ENCODE measurements around the gene GORASP2. TPM values are rescaled to one million over a fixed set of nuclear protein-coding genes. Genes with fewer than 3 reads are reported as not detected.

The GORASP2 gene
- total and polyA plus RNA-seq, 2 donors, result 35.5 to 53.0 TPM

DNA sequence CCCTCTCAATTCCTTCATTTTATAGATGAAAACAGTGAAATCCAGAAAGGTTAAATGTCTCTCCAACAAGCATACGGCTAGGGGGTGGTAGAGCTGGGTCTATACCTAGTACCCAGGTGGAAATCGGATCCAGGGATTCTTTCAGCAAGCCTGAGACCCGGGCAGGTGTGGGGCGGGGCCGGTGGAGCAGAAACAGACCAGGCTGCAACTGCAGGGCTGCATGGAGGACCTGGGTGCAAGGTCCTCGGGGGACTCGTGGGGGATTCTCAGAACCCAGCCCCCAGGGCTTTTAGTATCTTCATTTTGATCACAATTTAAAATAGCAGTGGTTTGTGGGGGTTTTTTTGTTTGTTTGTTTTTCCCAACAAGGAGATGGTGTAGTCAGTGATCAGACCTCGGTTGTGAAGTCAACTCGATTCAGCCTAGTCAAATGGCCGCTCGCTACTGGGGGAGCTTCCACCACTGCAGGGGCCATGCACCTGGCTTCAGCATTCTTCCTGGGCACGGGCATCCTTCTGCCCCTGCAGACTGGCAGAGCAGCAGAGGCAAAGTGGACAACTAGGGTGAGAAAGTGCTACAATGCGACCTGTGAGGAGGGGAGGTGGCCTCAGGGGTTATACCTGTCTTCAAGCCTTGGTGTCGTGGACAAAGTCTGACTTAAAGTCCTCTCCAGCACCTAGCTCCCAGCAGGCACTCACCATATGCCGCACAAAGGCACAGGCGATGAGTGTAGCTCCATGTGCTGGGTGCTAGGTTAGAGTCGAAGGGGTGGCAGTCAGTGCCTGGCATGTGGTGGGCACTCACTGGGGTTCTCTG, 46.3 kb downstream of the GORASP2 start:
- H3K4me3 ChIP-seq (ENCODE audit: low read depth, low read length), result no peak overlapping the region
- no peak overlapping the region for H3K27ac ChIP-seq (ENCODE audit: low read depth)
- 92% methylated on average over 17 of the region's 17 CpGs for WGBS
- DNase-seq (ENCODE audit: extremely low spot score), result no peak
- no peaks in the 10 kb centered on the region for H3K36me3 ChIP-seq (ENCODE audit: insufficient read depth)
- H3K4me1 ChIP-seq (ENCODE audit: insufficient read depth), result no peaks in the 10 kb centered on the region

DNA sequence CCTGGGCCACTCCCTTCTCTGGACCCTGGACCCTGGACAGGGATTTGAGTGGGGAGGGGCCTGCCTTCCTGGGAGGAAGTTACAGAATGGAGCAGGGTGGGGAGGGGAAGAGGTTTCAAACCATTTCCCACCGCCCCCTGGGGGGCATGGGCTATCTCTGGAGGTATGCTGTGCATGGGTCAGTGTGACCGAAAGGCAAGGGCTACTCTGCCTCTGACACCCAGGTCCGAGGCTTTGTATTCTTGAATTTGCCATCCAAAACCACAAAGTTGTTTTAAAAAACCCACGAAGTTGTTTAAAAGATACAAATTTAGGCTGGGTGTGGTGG, 46.9 kb downstream of the GORASP2 start:
- H3K4me3 ChIP-seq (ENCODE audit: low read depth, low read length), result no peak overlapping the region
- no peaks in the 10 kb centered on the region for H3K36me3 ChIP-seq (ENCODE audit: insufficient read depth)
- H3K4me1 ChIP-seq (ENCODE audit: insufficient read depth), result no peaks in the 10 kb centered on the region
- DNase-seq (ENCODE audit: extremely low spot score), result no peak
- no peak overlapping the region for H3K27ac ChIP-seq (ENCODE audit: low read depth)
- 79% methylated on average over 4 of the region's 4 CpGs for WGBS

DNA sequence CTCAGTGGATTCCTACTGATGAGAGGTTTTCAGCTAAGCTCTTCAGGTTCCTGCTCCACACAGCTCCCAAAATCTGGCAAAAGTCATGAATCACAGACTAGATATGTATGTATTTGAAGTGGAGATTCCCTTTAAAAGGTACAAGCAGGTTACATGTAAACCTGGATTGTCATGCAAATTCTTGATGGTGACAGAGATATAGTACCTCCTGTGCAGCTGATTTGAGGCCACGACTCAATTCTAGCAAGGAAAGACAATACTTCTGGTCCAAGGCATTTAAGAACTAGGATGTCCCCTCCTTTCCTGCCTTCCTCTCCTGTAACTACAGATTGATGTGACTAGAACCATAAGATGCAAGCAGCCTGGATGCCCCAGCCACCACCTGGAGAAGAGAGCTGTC, 55.0 kb downstream of the GORASP2 start:
- H3K36me3 ChIP-seq (ENCODE audit: insufficient read depth), result no peaks in the 10 kb centered on the region

DNA sequence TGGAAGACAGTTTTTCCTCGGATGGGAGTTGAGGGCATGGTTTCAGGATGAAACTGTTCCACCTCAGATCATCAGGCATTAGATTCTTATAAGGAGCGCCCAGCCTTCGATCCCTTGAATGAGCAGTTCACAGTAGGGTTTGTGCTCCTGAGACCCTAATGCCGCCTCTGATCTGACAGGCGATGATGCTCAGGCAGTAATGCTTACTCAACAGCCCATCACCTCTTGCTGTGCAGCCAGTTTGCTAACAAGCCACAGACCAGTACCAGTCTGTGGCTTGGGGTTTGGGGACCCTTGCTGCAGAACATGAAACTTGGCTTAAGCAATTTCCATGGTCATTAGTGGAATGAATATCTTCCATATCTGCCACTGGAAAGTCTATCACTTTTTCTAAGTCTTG, 56.4 kb downstream of the GORASP2 start:
- Histone ChIP-seq H3K4me3 (ENCODE audit: low read depth, low read length) (no peak overlapping the region), H3K27ac (ENCODE audit: low read depth) (no peak overlapping the region), H3K36me3 (ENCODE audit: insufficient read depth) (no peaks in the 10 kb centered on the region), H3K4me1 (ENCODE audit: insufficient read depth) (no peaks in the 10 kb centered on the region)
- DNase-seq (ENCODE audit: extremely low spot score), result no peak
- 95% methylated on average over 5 of the region's 5 CpGs for WGBS

More for the DNA sequence above, 55.0 kb downstream of the GORASP2 start:
- Histone ChIP-seq H3K4me1 (ENCODE audit: insufficient read depth) (no peaks in the 10 kb centered on the region), H3K27ac (ENCODE audit: low read depth) (no peak overlapping the region), H3K4me3 (ENCODE audit: low read depth, low read length) (no peak overlapping the region)
- no peak for DNase-seq (ENCODE audit: extremely low spot score)
- 55% methylated on average over 1 of the region's 1 CpG for WGBS

DNA sequence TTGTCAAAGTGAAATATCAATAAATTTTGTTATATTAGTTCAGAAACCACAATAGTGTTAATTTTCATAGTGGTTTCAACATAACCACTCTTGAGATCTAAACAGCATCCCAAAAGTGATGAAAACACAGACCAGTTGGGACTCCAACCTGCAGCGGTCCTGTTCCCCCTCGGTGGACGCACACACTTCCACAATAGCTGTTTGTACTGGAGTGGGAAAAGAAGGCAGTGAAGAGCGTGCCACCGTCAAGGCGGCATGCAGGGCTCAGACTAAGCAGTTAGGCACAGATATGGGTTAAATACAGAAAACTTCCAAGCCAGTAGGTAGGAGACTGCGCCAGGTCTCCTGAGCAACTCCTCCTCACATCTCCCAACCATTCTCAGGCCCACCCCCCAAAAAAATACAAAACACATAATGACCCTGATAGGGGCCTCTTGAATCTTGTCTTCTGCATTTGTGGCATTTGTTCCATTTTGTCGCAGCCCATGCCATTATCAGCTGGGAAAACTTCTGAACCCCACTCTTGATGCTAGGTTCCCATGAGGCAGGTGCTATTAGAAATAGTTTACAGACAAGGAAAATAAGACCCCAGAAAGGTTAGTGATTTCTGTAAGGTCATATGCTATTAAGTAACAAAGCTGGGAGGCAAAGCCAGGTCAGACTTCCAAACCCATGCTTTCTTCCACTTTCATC, 57.7 kb downstream of the GORASP2 start:
- Histone ChIP-seq H3K4me3 (ENCODE audit: low read depth, low read length) (no peak overlapping the region), H3K4me1 (ENCODE audit: insufficient read depth) (no peaks in the 10 kb centered on the region), H3K36me3 (ENCODE audit: insufficient read depth) (no peaks in the 10 kb centered on the region), H3K27ac (ENCODE audit: low read depth) (no peak overlapping the region)
- DNase-seq (ENCODE audit: extremely low spot score), result no peak
- 96% methylated on average over 8 of the region's 8 CpGs for WGBS

DNA sequence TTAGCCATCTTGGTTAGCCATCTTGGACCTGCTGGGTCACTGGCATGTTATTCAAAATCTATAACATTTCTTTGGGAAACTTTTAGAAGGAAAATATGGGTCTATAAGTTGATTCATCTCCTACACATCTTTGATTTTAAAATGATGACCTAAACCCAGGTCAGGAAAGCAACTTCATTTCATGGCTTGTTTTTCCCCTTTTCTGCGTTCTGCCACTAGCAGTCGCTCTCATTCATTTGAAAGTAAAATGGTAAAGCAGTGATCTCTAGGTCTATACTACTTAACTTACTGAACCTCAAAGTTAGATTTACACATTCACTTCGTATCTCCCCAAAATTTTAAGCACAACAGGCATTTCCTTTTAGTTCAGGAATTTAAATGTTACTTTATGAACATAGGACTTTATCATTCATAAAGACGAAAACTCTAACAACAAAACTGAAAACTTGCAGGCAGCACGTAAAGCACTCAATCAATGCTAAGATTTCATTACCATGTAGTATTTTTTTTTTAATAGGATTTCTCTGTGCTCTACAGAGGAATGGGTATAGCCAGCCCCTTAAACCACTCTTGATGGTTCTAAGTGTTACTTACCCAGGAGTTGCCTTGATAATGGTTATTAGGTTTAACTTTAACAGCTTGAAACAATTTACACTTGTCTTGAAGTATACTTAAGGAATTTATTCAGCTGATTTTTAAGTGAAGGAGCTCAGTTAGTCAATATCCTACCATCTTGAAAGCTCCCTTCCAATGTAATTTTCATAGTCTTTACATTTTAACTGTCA, 62.5 kb downstream of the GORASP2 start:
- no peak for DNase-seq (ENCODE audit: extremely low spot score)
- H3K4me3 ChIP-seq (ENCODE audit: low read depth, low read length), result no peak overlapping the region
- H3K27ac ChIP-seq (ENCODE audit: low read depth), result no peak overlapping the region
- 90% methylated on average over 5 of the region's 5 CpGs for WGBS
- peaks cover 2% of the 10 kb centered on the region for H3K36me3 ChIP-seq (ENCODE audit: insufficient read depth)
- H3K4me1 ChIP-seq (ENCODE audit: insufficient read depth), result no peaks in the 10 kb centered on the region

DNA sequence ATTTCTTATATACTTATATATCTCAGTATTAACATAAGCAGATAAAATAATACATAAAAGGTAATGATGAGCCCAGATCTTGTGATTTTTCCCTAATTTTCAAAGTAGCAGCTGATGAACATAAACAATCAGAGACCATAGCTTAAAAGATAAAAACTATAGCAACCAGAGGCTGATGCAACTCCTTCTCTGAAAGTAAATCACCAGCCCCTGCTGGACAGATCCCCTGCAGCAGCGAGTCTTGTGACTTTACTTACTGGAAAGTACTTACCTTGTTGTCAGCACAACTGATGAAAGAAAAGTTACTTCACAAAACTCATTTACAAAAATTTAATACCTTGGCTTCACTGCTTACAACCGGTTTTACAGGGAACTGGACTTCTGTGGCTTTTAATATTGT, 67.3 kb downstream of the GORASP2 start:
- Histone ChIP-seq H3K4me3 (ENCODE audit: low read depth, low read length) (no peak overlapping the region), H3K36me3 (ENCODE audit: insufficient read depth) (peaks cover 2% of the 10 kb centered on the region), H3K4me1 (ENCODE audit: insufficient read depth) (no peaks in the 10 kb centered on the region), H3K27ac (ENCODE audit: low read depth) (no peak overlapping the region)
- no peak for DNase-seq (ENCODE audit: extremely low spot score)
- 80% methylated on average over 2 of the region's 2 CpGs for WGBS

DNA sequence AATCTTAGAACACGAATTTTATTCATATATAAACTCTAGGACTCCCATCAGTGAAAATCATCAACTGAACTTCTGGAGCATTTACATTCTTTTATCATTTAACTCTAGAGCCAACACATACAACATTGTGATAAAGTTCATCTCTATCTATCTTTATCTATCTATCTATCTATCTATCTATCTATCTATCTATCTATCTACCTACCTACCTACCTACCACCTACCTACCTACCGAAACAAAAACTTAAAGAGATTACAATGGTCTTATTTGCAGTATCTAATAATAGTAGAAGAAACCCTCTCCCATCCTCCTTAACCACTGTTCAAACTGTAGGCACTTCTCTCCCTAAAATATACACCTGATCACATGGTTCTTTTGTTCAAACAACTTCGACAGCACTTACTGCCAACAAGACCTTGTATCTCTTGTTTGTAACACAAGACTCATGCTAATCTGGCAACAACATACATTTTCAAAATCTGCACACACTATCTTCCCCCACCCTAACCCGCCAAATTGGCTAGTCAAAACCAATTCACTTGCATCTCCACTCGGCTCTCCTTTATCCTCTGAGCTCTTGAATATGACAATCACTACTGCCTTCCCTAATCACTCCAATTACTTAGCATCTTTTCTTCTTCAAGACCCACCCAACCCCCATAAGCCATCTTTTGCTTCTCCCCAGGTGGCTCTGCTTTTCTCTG, 69.0 kb downstream of the GORASP2 start:
- Histone ChIP-seq H3K4me3 (ENCODE audit: low read depth, low read length) (no peak overlapping the region), H3K4me1 (ENCODE audit: insufficient read depth) (no peaks in the 10 kb centered on the region), H3K27ac (ENCODE audit: low read depth) (no peak overlapping the region), H3K36me3 (ENCODE audit: insufficient read depth) (peaks cover 2% of the 10 kb centered on the region)
- 89% methylated on average over 5 of the region's 5 CpGs for WGBS
- DNase-seq (ENCODE audit: extremely low spot score), result no peak

DNA sequence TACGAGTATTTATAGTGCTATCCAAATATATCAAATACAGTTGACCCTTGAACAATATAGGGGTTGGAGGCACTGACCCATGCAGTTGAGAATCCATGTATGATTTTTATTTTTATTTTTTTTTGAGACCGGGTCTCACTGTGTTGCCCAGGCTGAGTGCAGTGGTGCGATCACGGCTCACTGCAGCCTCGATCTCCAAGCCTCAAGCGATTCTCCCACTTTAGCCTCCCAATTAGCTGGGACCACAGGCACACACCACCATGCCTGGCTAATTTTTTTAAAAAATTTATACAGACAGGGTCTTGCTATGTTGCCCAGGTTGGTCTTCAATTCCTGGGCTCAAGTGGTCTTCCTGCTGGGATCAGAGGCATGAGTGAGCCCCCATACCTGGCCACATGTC, 70.6 kb downstream of the GORASP2 start:
- no peak overlapping the region for H3K4me3 ChIP-seq (ENCODE audit: low read depth, low read length)
- no peak overlapping the region for H3K27ac ChIP-seq (ENCODE audit: low read depth)
- no peaks in the 10 kb centered on the region for H3K4me1 ChIP-seq (ENCODE audit: insufficient read depth)
- 97% methylated on average over 6 of the region's 6 CpGs for WGBS
- DNase-seq (ENCODE audit: extremely low spot score), result no peak
- peaks cover 2% of the 10 kb centered on the region for H3K36me3 ChIP-seq (ENCODE audit: insufficient read depth)

DNA sequence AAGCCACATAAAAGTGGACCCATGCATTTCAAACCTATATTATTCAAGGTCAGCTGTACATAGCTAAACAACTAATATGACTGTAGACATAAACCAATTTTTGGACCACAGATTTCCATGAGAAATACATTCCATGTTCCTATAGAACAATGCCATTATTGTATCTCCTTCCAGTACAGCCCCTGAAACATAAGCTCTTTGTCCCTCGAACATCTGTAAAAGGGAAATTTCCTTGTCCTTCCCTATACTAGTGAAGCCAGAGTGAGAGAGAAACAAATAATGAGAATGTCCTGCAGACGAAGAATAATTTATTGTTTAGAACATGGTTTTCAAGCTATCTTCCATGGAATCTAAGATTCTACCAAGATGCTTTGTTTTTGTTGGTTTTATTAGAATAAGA, 75.3 kb downstream of the GORASP2 start:
- H3K36me3 ChIP-seq (ENCODE audit: insufficient read depth), result peaks cover 3% of the 10 kb centered on the region
- H3K4me3 ChIP-seq (ENCODE audit: low read depth, low read length), result no peak overlapping the region
- no peak for DNase-seq (ENCODE audit: extremely low spot score)
- H3K4me1 ChIP-seq (ENCODE audit: insufficient read depth), result no peaks in the 10 kb centered on the region
- WGBS, result 93% methylated on average over 2 of the region's 2 CpGs
- H3K27ac ChIP-seq (ENCODE audit: low read depth), result no peak overlapping the region

DNA sequence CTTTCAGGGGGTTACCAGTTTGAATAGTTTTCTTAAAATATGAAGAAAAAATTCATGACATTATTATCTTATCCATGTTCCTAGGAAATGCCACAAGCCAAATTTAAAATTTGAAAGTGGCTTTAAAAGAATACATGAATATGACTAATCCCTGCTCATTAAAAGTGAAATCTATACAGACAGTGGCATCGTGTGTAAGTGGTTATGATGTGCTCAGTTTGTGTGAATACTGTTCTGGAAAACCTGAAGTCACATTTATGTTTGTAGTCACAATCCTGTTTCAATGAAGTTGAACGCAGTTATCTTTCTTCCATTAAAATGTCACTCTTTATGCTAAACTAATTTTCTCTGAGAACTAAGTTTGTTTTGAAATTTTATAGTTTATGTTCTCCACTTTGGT, 75.8 kb downstream of the GORASP2 start:
- no peak overlapping the region for H3K27ac ChIP-seq (ENCODE audit: low read depth)
- H3K4me1 ChIP-seq (ENCODE audit: insufficient read depth), result no peaks in the 10 kb centered on the region
- no peak for DNase-seq (ENCODE audit: extremely low spot score)
- WGBS, result 77% methylated on average over 2 of the region's 2 CpGs
- H3K4me3 ChIP-seq (ENCODE audit: low read depth, low read length), result no peak overlapping the region
- peaks cover 3% of the 10 kb centered on the region for H3K36me3 ChIP-seq (ENCODE audit: insufficient read depth)

DNA sequence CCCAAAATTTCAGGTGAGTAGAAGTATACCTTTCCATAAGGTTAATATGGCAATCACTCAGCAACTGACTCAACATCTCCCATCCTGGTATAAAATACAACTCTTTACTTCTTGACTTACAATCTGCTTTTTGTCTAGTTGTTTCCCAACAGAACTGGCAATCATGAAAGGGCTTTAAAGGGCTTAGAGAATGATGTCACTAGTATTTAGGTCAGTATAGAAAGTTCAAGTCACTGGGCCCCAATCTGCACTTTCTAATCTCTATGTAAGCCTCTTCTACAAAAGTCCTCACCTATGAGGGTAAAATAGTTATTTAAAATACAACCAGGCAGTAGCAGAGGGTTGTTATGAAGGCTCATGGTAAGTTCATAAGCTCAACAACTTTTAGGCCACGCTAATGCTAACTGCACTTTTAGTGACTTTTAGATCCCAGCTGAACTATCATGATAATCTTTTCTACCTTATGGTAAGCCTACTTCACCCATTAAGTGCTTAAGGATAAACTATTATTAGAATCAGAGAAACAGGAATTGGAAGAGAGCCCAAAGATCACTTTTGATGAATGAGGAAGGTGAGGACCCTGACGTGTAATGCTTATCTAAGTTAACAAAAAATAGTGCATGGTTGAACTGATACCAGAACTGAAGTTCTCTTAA, 79.6 kb downstream of the GORASP2 start:
- peaks cover 3% of the 10 kb centered on the region for H3K36me3 ChIP-seq (ENCODE audit: insufficient read depth)
- no peak for DNase-seq (ENCODE audit: extremely low spot score)
- 68% methylated on average over 2 of the region's 2 CpGs for WGBS
- H3K27ac ChIP-seq (ENCODE audit: low read depth), result no peak overlapping the region
- no peak overlapping the region for H3K4me3 ChIP-seq (ENCODE audit: low read depth, low read length)
- no peaks in the 10 kb centered on the region for H3K4me1 ChIP-seq (ENCODE audit: insufficient read depth)

DNA sequence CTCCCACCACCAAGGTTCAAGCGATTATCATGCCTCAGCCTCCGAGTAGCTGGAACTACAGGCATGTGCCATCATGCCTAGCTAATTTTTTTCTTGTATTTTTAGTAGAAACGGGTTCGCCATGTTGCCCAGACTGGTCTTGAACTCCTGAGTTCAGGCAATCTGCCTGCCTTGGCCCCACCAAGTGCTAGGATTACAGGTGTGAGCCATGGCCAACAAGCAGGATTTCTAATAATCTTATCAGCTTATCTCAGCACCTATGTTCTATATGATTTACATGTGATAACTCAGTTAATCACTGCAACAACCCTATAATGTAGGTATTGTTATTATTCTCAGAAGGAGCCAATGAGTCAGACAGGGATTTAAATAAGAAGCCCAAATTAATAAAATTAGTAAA, 80.3 kb downstream of the GORASP2 start:
- 94% methylated on average over 4 of the region's 4 CpGs for WGBS
- DNase-seq (ENCODE audit: extremely low spot score), result no peak
- H3K4me1 ChIP-seq (ENCODE audit: insufficient read depth), result no peaks in the 10 kb centered on the region
- H3K36me3 ChIP-seq (ENCODE audit: insufficient read depth), result peaks cover 3% of the 10 kb centered on the region
- H3K4me3 ChIP-seq (ENCODE audit: low read depth, low read length), result no peak overlapping the region
- no peak overlapping the region for H3K27ac ChIP-seq (ENCODE audit: low read depth)

All from urinary bladder (tissue), 4 donors.